Measurements from ENCODE around the gene SNUPN. TPM values are rescaled to one million over a fixed set of nuclear protein-coding genes. Genes with fewer than 3 reads are reported as not detected.

Gene SNUPN
- total and polyA plus RNA-seq, 2 of the 4 experiments (the other 2 are of a cell fraction): 23.8 to 24.1 TPM

- in situ Hi-C loops (cut with MboI; ENCODE audit: low sequenced_read_pairs): no loop called here
- Histone ChIP-seq H3K23ac (ENCODE audit: low read depth, low read length) (no peak overlapping the region), H4K5ac (ENCODE audit: low read depth, low read length) (no peak overlapping the region), H3K27ac (ENCODE audit: insufficient read depth, low read length) (no peak overlapping the region), H3K18ac (ENCODE audit: low read depth, low read length) (no peak overlapping the region), H2BK5ac (ENCODE audit: low read depth, low read length, poor library complexity, severe bottlenecking) (no peak overlapping the region), H2BK15ac (ENCODE audit: low read depth, low read length) (no peak overlapping the region), H2AFZ (replicated peaks; ENCODE audit: low read length, poor library complexity) (no peak overlapping the region), H2BK20ac (ENCODE audit: low read depth, low read length) (no peak overlapping the region), H3K9ac (ENCODE audit: low read depth, low read length) (no peak overlapping the region), H2AK9ac (replicated peaks; ENCODE audit: low read depth, low read length, poor library complexity) (no peak overlapping the region), H2AK5ac (ENCODE audit: low read depth, low read length) (no peak overlapping the region), H3K9me3 (ENCODE audit: control insufficient read depth, insufficient read depth, low read length) (no peaks in the 10 kb centered on the region), H3K4ac (ENCODE audit: low read depth, low read length) (no peak overlapping the region), H2BK120ac (ENCODE audit: low read depth, low read length) (no peak overlapping the region), H4K8ac (ENCODE audit: low read depth in 2 of 2, low read length in 2 of 2) (no peak overlapping the region), H4K91ac (ENCODE audit: insufficient read depth, low read depth, low read length) (no peak overlapping the region), H3K4me3 (ENCODE audit: insufficient read depth, low read depth, low read length) (no peak overlapping the region), H3K27me3 (ENCODE audit: control insufficient read depth, insufficient read depth, low read length) (no peaks in the 10 kb centered on the region), H3K14ac (replicated peaks; ENCODE audit: low read depth, low read length) (no peak overlapping the region), H3K79me1 (ENCODE audit: low read depth in 1 of 2, low read length in 2 of 2) (no peaks in the 10 kb centered on the region), H3K4me1 (ENCODE audit: control insufficient read depth, insufficient read depth, low read length) (no peaks in the 10 kb centered on the region), H4K20me1 (ENCODE audit: insufficient read depth, low read length) (no peaks in the 10 kb centered on the region), H3K4me2 (ENCODE audit: low read depth, low read length) (no peak overlapping the region), H3K9me1 (ENCODE audit: insufficient read depth, low read length) (no peaks in the 10 kb centered on the region), H3K36me3 (ENCODE audit: control insufficient read depth, insufficient read depth, low read length) (peaks cover 15% of the 10 kb centered on the region), H3K56ac (ENCODE audit: extremely low read depth, insufficient read depth, low read length) (no peak overlapping the region)
- intact Hi-C loops (cut with micrococcal nuclease): no loop called here
- DNase-seq (no peak), ATAC-seq (ENCODE audit: low read depth) (no peak)
- ChIA-PET CTCF (interaction anchor here (1.1 kb wide), 1 partner anchor 30 kb away, joined by 3 read pairs; no protein-coding TSS in a partner anchor), POLR2A (ENCODE audit: unreplicated experiment) (no interaction called here)
- WGBS, 2 experiments (ENCODE audit: extremely low coverage in 2 of 2, insufficient read length in 1 of 2): no CpG with 5 or more reads among the region's 2 CpGs
- TF ChIP-seq, protein P1, sequence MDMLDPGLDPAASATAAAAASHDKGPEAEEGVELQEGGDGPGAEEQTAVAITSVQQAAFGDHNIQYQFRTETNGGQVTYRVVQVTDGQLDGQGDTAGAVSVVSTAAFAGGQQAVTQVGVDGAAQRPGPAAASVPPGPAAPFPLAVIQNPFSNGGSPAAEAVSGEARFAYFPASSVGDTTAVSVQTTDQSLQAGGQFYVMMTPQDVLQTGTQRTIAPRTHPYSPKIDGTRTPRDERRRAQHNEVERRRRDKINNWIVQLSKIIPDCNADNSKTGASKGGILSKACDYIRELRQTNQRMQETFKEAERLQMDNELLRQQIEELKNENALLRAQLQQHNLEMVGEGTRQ (IDR thresholded peaks at IDR 0.05; ENCODE audit: low read depth, low read length): no peak
- no peak for TF ChIP-seq RAD21 (IDR thresholded peaks at IDR 0.05; ENCODE audit: low read length)
- no peak for TF ChIP-seq MAFK (IDR thresholded peaks at IDR 0.05; ENCODE audit: low read depth, low read length)
- no peak for TF ChIP-seq RFX5 (IDR thresholded peaks at IDR 0.05; ENCODE audit: low read depth, low read length)
- TF ChIP-seq SMC3 (IDR thresholded peaks at IDR 0.05; ENCODE audit: low read depth, low read length): no peak
- no peak for TF ChIP-seq RCOR1 (IDR thresholded peaks at IDR 0.05; ENCODE audit: insufficient replicate concordance, low read length)
- BruUV-seq (replicated peaks): no TSS peak
- dilution Hi-C loops (cut with HindIII; ENCODE audit: low sequenced_read_pairs, unreplicated experiment): no loop called here
Measured at GRCh38 chr15:75590239-75590638, 35.3 kb downstream of the SNUPN start.
